Left hindlimb (tissue), 1 donor: ENCODE results near the gene SGPP2.

Experiments
- DNase-seq: peaks from one replicate; pipeline ENCODE4 v3.0.0-alpha.2; 2018

Gene SGPP2

GRCh38 chr2:222477962-222478608 is 53.7 kb downstream of the SGPP2 start:
- DNase-seq, result no peak

- DNase-seq, result no peak
Observed at GRCh38 chr2:222479859-222480258, 55.5 kb downstream of the SGPP2 start.

DNA sequence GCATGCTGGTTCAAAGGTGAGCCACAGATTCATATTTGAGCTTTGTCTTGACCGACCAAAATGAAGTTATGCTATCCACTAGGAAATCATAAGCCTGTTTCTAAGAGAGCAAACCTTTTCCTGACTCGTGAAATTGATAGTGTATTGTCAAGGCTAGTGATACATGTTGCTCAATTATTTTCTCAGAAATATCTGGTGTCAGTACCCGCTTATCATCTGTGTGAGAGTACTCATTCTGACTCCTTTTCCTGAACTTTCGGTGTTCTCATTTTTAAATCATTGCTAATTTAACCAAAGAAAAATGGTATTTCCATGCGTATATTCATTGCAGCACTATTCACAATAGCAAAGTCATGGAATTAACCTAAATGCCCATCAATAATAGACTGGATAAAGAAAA is 56.2 kb downstream of the SGPP2 start:
- no peak for DNase-seq

- DNase-seq, result no peak
Observed at GRCh38 chr2:222481941-222482340, 57.6 kb downstream of the SGPP2 start.

- DNase-seq, result no peak
Observed at GRCh38 chr2:222483513-222484039, 59.2 kb downstream of the SGPP2 start.

DNA sequence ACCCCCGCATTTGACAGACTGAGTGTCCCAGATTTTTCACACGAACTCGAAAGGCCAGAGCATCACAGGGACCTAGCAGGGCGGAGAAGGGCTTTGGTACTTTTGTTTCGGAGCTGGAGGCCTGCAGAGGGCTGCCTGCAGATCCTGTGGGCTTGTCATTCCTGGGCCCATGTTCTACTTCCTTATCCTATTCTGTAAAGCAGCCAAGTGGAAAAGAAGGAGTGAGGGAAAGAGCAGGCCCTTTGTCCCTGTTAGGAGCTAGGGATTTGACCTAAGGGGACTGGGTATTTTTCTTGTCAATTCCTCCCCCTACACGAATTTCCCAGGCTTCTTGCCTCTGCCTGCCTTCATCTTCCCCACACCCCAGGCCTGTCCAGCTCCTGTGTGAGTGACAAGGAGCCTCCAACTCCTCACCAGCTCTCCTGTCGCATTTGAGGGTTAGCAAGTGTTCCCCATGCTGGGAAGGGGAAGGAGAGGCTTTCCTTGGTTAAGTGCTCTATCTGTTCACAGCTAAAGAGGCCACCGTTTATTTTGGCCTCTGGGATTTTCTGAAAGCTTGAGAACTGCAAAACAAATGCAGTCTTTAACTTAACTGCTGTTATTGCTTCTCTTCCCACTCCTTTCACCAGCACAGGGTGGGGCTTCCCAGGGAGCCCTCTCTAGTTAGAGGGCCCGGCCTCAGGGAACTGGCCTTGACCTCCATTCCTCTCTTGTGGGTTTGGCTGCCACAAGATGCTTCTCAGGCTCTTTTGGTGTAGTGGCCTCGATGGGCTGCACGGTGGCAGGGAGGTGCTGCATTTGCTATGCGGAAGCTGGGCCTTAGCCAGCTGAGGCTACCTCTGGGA is 61.2 kb downstream of the SGPP2 start:
- peak; percentile 48 for DNase-seq

GRCh38 chr2:222490131-222490530 is 65.8 kb downstream of the SGPP2 start:
- DNase-seq, result no peak

DNA sequence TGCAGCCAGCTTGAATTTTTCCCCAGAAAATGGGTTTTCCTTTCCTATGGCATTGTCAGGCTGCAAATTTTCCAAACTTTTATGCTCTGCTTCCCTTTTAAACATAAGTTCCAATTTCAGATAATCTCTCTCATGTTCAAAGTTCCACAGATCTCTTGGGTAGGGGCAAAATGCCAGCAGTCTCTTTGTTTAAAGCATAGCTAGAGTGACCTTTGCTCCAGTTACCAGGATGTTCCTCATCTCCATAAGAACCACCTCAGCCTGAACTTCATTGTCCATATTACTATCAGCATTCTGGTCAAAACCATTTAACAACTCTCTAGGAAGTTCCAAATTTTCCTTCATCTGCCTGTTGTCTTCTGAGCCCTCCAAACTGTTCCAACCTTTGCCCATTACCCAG is 68.3 kb downstream of the SGPP2 start:
- DNase-seq, result no peak

- no peak for DNase-seq
Observed at GRCh38 chr2:222494104-222494739, 69.9 kb downstream of the SGPP2 start.

- DNase-seq, result no peak
Observed at GRCh38 chr2:222495388-222495787, 71.0 kb downstream of the SGPP2 start.

GRCh38 chr2:222499226-222499625 is 74.9 kb downstream of the SGPP2 start:
- DNase-seq, result no peak

DNA sequence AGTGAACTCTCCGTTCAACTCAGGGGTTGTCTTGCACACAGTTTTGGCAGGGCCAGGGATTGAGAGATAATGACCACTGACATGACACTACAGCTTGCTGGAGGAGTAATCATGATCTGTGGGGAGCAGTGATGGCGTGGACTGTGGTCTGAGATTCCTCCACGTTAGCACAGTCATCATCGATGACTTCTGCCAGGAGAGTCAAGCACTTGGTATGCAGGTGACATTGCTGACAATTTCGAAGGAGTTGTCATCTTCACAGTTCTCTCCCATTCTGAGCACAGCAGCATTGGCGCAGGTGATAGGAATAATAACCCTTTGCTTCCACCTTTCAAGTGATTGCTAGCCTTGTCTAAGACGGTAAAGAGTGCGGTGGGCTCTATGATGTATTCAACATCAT is 79.8 kb downstream of the SGPP2 start:
- DNase-seq, result no peak

- DNase-seq, result no peak
Observed at GRCh38 chr2:222504719-222505118, 80.4 kb downstream of the SGPP2 start.

DNA sequence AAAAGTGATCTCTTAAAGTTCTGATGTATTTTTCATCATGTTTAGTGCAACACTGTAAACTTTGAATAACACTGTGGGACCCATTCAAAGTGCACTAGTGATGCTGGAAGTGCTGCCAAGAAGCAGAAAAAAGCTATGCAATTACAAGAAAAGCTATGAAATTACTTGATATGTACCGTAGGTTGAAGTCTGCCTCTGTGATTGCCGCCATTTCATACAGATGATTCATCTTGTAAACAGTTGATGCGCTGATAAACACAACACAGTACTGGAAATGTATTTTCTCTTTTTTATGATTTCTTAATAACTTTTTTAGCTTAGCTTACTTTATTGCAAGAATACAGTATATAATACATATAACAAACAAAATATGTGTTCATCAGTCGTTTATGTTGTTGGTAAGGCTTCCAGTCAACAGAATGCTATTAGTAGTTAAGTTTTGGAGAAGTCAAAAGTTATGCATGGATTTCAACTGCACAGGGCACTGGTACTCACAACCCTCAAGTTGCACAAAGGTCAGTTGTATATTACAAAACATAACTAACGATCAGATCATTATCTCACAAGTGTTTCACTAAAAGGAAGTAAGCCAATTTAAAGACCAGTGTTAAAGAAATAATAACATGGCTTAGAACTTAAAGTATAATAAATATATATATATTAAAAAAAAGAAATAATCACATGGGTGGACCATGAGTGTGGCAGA is 82.0 kb downstream of the SGPP2 start:
- DNase-seq, result no peak

- DNase-seq, result no peak
Observed at GRCh38 chr2:222514901-222515300, 90.6 kb downstream of the SGPP2 start.

DNA sequence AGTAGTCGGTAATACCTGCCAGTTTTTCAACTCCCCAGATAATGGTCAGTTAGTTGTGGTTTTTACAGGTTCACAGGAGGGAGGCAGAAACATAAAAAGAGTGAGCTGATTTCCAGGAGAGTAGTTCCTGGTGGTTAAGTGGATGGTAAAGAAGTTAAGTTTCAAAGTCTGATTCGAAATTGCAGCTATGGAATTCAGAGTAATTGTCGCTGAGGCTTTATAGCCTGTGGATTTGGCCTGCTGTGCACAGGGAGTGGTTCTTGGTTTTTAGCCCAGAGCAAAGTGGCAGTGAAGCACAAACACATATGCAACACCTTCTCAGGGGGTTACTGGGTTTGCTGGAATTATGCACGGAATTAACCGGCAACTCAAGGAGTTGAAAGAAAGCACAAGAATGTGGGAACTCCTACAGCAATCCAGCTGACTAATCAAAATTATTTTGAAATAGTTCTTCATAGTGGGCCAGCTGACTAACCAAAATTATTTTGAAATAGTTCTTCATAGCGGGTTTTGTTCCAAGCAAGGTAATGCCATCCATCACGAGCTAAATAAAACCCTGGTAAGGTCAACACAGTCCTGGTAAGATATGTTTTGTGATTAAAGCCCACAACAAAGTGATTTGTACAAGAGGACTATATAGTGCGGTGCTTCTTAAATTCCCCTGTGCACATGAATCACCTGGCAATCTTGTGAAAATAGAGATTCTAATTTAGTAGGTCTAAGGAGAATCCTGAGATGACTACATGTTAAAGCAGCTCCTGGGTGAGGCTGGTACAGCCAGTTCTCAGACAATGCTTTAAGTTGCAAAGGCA is 94.4 kb downstream of the SGPP2 start:
- peak; percentile 38 for DNase-seq

GRCh38 chr2:222521099-222521498 is 96.8 kb downstream of the SGPP2 start:
- DNase-seq, result no peak

GRCh38 chr2:222522082-222522481 is 97.7 kb downstream of the SGPP2 start:
- no peak for DNase-seq

DNA sequence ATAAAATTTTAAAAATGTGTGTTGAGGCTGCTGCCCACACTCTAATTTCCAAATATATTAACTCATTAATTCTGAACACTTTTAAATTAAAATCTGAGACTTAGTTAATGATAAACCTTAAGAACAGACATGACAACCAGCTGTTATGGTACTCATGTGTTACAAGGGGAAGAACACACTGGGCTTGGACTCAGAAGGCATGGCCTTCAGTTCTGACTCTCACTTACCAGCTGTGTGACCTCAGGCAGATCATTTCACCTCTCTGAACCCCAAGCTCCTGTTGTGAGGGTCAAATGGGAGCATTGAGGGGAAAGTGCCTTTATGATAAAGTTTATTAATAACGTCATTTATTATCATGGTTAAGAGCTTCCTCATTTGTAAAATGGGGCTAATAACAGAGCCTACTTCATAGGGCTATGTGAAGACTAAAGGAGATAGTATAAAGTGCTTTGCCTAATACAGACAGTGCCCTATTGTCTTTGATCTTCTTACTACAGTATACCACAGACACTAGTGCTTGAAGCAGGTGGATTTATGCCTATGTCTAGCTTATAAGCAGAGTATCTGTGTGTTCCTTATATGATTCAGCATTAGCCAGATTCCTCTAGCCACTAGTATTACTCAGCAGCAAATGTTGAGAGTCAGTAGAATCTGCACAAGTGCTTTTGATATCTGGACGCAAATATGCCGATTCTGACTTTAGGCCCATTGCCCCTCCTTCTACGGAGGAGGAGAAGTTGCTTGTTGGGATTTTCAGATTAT is 99.6 kb downstream of the SGPP2 start:
- DNase-seq, result no peak

- no peak for DNase-seq
Observed at GRCh38 chr2:222525811-222526210, 101.5 kb downstream of the SGPP2 start.
